Vagina (tissue), 2 donors: ENCODE results near the gene IL13RA1.

Source experiments
- POLR2A ChIP-seq, 2 donors: fragments of 450-650 bp; IDR thresholded peaks; one replicate each; pipeline ENCODE4 v1.6.1; 2017; ENCODE audit warnings: antibody characterized with exemption in 2 of 2, mild to moderate bottlenecking in 2 of 2, moderate library complexity in 2 of 2
- POLR2AphosphoS5 ChIP-seq, 2 donors: sonication (generic); formaldehyde crosslinking; IDR thresholded peaks; one replicate each; pipeline ENCODE4 v1.9.0; 2017; ENCODE audit warnings: antibody characterized with exemption in 2 of 2, mild to moderate bottlenecking in 2 of 2, low read depth in 1 of 2; ENCODE audit not compliant: insufficient read depth in 1 of 2
- TF ChIP-seq, protein P1 (sequence below), 3 experiments: fragments of 450-650 bp in 2 of 3; fragments of 200-600 bp in 1 of 3; sonication (generic) in 1 of 3; IDR thresholded peaks; one replicate each; pipeline ENCODE4 v1.5.1; 2017 to 2019; ENCODE audit warnings: antibody characterized with exemption in 3 of 3, mild to moderate bottlenecking in 2 of 3, moderate library complexity in 2 of 3

DNA sequence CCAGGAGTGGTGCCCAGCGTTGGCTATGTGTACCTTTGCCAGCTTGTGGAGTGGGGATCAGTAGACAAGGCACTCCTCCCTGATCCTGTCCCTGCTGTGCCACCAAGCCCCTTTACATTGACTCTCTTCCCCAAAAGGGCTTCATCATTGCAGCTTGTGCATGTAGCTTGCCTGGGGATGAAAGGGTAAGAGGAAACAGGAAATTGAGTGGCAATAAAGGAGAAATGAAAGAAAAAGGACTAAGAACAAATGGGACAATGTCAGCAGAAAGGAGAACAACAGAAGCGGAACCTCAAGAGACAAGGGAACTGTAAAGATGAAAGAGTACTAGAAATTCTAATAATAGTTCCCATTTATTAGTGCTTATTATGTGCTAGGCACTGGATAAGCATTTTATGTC lies 8.7 kb upstream of the IL13RA1 start:
- TF ChIP-seq, protein P1, sequence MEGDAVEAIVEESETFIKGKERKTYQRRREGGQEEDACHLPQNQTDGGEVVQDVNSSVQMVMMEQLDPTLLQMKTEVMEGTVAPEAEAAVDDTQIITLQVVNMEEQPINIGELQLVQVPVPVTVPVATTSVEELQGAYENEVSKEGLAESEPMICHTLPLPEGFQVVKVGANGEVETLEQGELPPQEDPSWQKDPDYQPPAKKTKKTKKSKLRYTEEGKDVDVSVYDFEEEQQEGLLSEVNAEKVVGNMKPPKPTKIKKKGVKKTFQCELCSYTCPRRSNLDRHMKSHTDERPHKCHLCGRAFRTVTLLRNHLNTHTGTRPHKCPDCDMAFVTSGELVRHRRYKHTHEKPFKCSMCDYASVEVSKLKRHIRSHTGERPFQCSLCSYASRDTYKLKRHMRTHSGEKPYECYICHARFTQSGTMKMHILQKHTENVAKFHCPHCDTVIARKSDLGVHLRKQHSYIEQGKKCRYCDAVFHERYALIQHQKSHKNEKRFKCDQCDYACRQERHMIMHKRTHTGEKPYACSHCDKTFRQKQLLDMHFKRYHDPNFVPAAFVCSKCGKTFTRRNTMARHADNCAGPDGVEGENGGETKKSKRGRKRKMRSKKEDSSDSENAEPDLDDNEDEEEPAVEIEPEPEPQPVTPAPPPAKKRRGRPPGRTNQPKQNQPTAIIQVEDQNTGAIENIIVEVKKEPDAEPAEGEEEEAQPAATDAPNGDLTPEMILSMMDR (IDR thresholded peaks at IDR 0.05) = no peak
- TF ChIP-seq POLR2AphosphoS5 (IDR thresholded peaks at IDR 0.05; ENCODE audit: insufficient read depth in 1 of 2, low read depth in 1 of 2) (no peak), POLR2A (IDR thresholded peaks at IDR 0.05) (no peak)
